ENCODE data around the gene SIX3. TPM values are rescaled to one million over a fixed set of nuclear protein-coding genes. Genes with fewer than 3 reads are reported as not detected.

The SIX3 gene
- total and polyA plus RNA-seq, 2 donors (not counting 1 experiment from before 2014, with no cell fraction given), result not detected

GRCh38 chr2:44983836-44984604, 42.5 kb downstream of the SIX3 start:
- H2AFZ ChIP-seq (ENCODE audit: insufficient read depth, low read depth, low read length, poor library complexity, severe bottlenecking), result no peak overlapping the region
- TF ChIP-seq CTCF (IDR thresholded peaks at IDR 0.05), result no peak
- no peak for TF ChIP-seq EZH2 (IDR thresholded peaks at IDR 0.05; ENCODE audit: borderline replicate concordance, insufficient read depth, low read depth, low read length, poor library complexity, severe bottlenecking)
- WGBS (ENCODE audit: insufficient coverage), result 69% methylated on average over 3 of the region's 9 CpGs
- Mint-ChIP-seq H3K27ac (no peak overlapping the region), H3K9me3 (ENCODE audit: insufficient read depth) (peaks cover 4% of the 10 kb centered on the region), H3K27me3 (peaks cover 21% of the 10 kb centered on the region), H3K4me3 (no peak overlapping the region), H3K4me1 (peaks cover 2% of the 10 kb centered on the region)
- no peaks in the 10 kb centered on the region for H3K4me1 ChIP-seq (ENCODE audit: control insufficient read depth in 2 of 2, insufficient read depth in 2 of 2, low read length in 2 of 2)
- DNase-seq (no peak), ATAC-seq (ENCODE audit: low read depth) (no peak)
- H3K36me3 ChIP-seq (replicated peaks in 1 of 2; ENCODE audit: control extremely low read depth in 1 of 2, control insufficient read depth in 1 of 2, extremely low read depth in 1 of 2, insufficient read depth in 2 of 2, low read length in 1 of 2), result no peaks in the 10 kb centered on the region
- no peaks in the 10 kb centered on the region for H3K79me2 ChIP-seq (ENCODE audit: control insufficient read depth, insufficient read depth, low read length)
- H4K20me1 ChIP-seq (ENCODE audit: control insufficient read depth, insufficient read depth, low read length, poor library complexity, severe bottlenecking), result no peaks in the 10 kb centered on the region
- H3K9ac ChIP-seq (ENCODE audit: low read length), result no peak overlapping the region
- peaks cover 0 to 14% (median 5%) of the 10 kb centered on the region in 4 experiments for H3K27me3 ChIP-seq (replicated peaks in 1 of 4; ENCODE audit: control extremely low read depth in 1 of 4, control insufficient read depth in 3 of 4, insufficient read depth in 4 of 4, low read length in 3 of 4)
- CTCF ChIA-PET, result interaction anchor here (0.8 to 5.5 kb wide), 7 partner anchors 8 to 593 kb away, joined by 3 to 93 read pairs (median 6); no protein-coding TSS in a partner anchor
- peaks cover 0 to 5% (median 3%) of the 10 kb centered on the region in 3 donors for H3K9me3 ChIP-seq (ENCODE audit: control extremely low read depth in 1 of 3, control insufficient read depth in 2 of 3, insufficient read depth in 1 of 3, low read length in 2 of 3)
- no peak overlapping the region for H3K4me3 ChIP-seq (ENCODE audit: control extremely low read depth in 1 of 5, extremely low read depth in 1 of 5, insufficient read depth in 1 of 5, low read depth in 2 of 5, low read length in 4 of 5)
- H3K27ac ChIP-seq (ENCODE audit: low read length in 2 of 2), result no peak overlapping the region
- no peak overlapping the region for H3K4me2 ChIP-seq (replicated peaks; ENCODE audit: low read depth, low read length, poor library complexity, severe bottlenecking)
- POLR2A ChIA-PET, result no interaction called here
- intact Hi-C loops (cut with micrococcal nuclease), result loop anchor here (5.0 kb wide), 2 partner anchors 1383 to 1903 kb away; no protein-coding TSS in a partner anchor

- H3K27ac Mint-ChIP-seq, result no peak overlapping the region
- Histone ChIP-seq H3K4me3 (ENCODE audit: control extremely low read depth in 1 of 5, extremely low read depth in 1 of 5, insufficient read depth in 1 of 5, low read depth in 2 of 5, low read length in 4 of 5) (no peak overlapping the region), H3K4me2 (replicated peaks; ENCODE audit: low read depth, low read length, poor library complexity, severe bottlenecking) (no peak overlapping the region), H3K9me3 (ENCODE audit: control extremely low read depth in 1 of 3, control insufficient read depth in 2 of 3, insufficient read depth in 1 of 3, low read length in 2 of 3) (peaks cover 3 to 17% (median 6%) of the 10 kb centered on the region in 3 donors), H3K27ac (ENCODE audit: low read length in 2 of 2) (no peak overlapping the region), H3K36me3 (replicated peaks in 1 of 2; ENCODE audit: control extremely low read depth in 1 of 2, control insufficient read depth in 1 of 2, extremely low read depth in 1 of 2, insufficient read depth in 2 of 2, low read length in 1 of 2) (no peaks in the 10 kb centered on the region), H2AFZ (ENCODE audit: insufficient read depth, low read depth, low read length, poor library complexity, severe bottlenecking) (no peak overlapping the region), H3K4me1 (ENCODE audit: control insufficient read depth in 2 of 2, insufficient read depth in 2 of 2, low read length in 2 of 2) (no peaks in the 10 kb centered on the region), H3K79me2 (ENCODE audit: control insufficient read depth, insufficient read depth, low read length) (no peaks in the 10 kb centered on the region), H3K9ac (ENCODE audit: low read length) (no peak overlapping the region), H3K27me3 (replicated peaks in 1 of 4; ENCODE audit: control extremely low read depth in 1 of 4, control insufficient read depth in 3 of 4, insufficient read depth in 4 of 4, low read length in 3 of 4) (peaks cover 0 to 17% (median 9%) of the 10 kb centered on the region in 4 experiments), H4K20me1 (ENCODE audit: control insufficient read depth, insufficient read depth, low read length, poor library complexity, severe bottlenecking) (no peaks in the 10 kb centered on the region)
- H3K27me3 Mint-ChIP-seq, result peaks cover 49% of the 10 kb centered on the region
- H3K4me1 Mint-ChIP-seq, result no peaks in the 10 kb centered on the region
- peaks cover 9% of the 10 kb centered on the region for H3K9me3 Mint-ChIP-seq (ENCODE audit: insufficient read depth)
- TF ChIP-seq EZH2 (IDR thresholded peaks at IDR 0.05; ENCODE audit: borderline replicate concordance, insufficient read depth, low read depth, low read length, poor library complexity, severe bottlenecking) (no peak), CTCF (IDR thresholded peaks at IDR 0.05) (no peak)
- ChIA-PET POLR2A (no interaction called here), CTCF (no interaction called here)
- no peak for ATAC-seq (ENCODE audit: low read depth)
- no peak for DNase-seq
- WGBS (ENCODE audit: insufficient coverage), result 94% methylated on average over 2 of the region's 2 CpGs
- intact Hi-C loops (cut with micrococcal nuclease), result no loop called here
- H3K4me3 Mint-ChIP-seq, result no peak overlapping the region
Observed at GRCh38 chr2:44989176-44989575, 47.7 kb downstream of the SIX3 start.

All from B cell (primary cell).